ENCODE measurements around the gene BATF.

DNA sequence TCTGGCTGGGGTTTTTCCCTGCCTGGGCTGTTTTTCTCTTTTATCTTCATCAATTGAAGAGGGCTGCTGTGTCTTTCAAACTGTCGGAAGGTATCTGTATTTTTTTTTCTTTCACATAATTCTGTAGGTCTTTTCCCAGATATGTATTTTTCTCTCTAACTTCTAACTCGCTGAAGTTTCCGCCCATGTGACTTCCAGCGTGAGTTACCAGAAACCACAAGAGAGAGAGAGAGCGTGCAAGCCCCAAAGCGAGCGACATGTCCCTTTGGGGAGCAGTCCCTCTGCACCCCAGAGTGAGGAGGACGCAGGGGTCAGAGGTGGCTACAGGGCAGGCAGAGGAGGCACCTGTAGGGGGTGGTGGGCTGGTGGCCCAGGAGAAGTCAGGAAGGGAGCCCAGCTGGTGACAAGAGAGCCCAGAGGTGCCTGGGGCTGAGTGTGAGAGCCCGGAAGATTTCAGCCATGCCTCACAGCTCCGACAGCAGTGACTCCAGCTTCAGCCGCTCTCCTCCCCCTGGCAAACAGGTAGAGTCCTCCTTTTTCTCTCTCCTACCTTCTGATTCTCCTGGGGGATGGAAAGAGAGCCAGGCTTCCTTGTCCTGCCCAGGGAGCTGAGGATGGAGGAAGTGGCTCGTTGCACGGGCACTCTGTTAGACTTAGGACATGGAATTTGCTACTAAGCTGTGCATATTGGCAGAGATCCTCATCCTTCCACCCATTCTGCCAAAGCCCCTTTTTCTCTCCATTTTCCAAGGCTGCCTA lies at the start of gene BATF:
- TF ChIP-seq, protein P1, sequence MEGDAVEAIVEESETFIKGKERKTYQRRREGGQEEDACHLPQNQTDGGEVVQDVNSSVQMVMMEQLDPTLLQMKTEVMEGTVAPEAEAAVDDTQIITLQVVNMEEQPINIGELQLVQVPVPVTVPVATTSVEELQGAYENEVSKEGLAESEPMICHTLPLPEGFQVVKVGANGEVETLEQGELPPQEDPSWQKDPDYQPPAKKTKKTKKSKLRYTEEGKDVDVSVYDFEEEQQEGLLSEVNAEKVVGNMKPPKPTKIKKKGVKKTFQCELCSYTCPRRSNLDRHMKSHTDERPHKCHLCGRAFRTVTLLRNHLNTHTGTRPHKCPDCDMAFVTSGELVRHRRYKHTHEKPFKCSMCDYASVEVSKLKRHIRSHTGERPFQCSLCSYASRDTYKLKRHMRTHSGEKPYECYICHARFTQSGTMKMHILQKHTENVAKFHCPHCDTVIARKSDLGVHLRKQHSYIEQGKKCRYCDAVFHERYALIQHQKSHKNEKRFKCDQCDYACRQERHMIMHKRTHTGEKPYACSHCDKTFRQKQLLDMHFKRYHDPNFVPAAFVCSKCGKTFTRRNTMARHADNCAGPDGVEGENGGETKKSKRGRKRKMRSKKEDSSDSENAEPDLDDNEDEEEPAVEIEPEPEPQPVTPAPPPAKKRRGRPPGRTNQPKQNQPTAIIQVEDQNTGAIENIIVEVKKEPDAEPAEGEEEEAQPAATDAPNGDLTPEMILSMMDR (IDR thresholded peaks at IDR 0.05), result no peak
- no peak for TF ChIP-seq EZH2 (IDR thresholded peaks at IDR 0.05; ENCODE audit: borderline replicate concordance, insufficient read depth, low read depth, low read length, poor library complexity, severe bottlenecking)

Data from B cell (primary cell).